ENCODE measurements around the gene SCN4A. TPM values are rescaled to one million over a fixed set of nuclear protein-coding genes. Genes with fewer than 3 reads are reported as not detected.

Gene SCN4A
- total RNA-seq, 1 donor from 2014 or later: 0.95 TPM

DNA sequence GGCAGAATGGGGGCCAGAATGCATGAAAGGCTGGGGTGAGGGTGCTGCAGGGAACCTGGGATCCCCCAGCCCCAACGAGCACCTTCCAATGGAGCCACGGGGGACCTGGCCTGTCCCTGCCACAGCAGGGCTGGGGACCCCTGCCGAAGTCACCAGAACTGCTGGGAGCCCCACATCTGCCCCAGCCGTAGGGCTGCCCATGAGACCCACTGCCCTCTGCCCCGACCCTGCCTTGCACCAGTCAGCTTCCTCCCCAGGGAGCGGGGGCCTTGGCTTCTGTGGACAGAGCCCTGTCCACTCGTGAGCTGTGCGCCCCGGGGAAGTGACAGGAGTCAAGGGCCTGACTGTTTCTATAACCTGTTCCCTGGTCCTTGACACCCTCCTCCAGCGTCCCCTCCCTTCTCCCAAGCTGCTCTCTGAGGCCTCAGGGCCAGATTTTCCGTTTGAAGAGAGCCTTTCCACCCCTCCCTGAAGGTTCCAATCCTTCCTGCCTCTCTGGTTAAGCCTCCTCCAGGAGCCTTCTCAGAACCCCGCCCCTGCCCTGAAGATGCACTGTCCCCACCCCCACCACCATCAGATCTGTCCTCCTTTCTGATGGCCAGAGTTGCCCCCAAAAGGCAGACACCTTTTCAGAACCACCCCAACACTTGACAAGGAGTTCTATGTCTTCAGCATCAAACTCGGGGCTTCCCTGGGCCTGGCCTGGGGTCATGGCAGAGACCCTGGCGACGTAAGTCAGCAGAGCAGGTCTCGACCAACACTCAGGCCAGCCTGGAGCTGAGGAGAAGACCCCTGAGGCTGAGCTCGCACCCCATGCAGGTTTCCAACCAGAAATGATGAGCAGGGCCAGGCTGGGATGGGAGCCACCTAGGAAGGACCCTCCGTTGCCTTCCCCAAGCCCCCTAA lies 14.8 kb upstream of the SCN4A start:
- DNase-seq (ENCODE audit: low spot score): no peak
- H3K4me3 Mint-ChIP-seq (ENCODE audit: unreplicated experiment): no peak overlapping the region
- no peak overlapping the region for H3K27ac Mint-ChIP-seq (ENCODE audit: unreplicated experiment)
- TF ChIP-seq, protein P1, sequence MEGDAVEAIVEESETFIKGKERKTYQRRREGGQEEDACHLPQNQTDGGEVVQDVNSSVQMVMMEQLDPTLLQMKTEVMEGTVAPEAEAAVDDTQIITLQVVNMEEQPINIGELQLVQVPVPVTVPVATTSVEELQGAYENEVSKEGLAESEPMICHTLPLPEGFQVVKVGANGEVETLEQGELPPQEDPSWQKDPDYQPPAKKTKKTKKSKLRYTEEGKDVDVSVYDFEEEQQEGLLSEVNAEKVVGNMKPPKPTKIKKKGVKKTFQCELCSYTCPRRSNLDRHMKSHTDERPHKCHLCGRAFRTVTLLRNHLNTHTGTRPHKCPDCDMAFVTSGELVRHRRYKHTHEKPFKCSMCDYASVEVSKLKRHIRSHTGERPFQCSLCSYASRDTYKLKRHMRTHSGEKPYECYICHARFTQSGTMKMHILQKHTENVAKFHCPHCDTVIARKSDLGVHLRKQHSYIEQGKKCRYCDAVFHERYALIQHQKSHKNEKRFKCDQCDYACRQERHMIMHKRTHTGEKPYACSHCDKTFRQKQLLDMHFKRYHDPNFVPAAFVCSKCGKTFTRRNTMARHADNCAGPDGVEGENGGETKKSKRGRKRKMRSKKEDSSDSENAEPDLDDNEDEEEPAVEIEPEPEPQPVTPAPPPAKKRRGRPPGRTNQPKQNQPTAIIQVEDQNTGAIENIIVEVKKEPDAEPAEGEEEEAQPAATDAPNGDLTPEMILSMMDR (IDR thresholded peaks at IDR 0.05; ENCODE audit: unreplicated experiment): no peak
- peaks cover 5% of the 10 kb centered on the region for H3K36me3 Mint-ChIP-seq (ENCODE audit: low read depth, unreplicated experiment)
- H3K9me3 Mint-ChIP-seq (ENCODE audit: unreplicated experiment): peaks cover 5% of the 10 kb centered on the region
- H3K4me1 Mint-ChIP-seq (ENCODE audit: unreplicated experiment): peaks cover 35% of the 10 kb centered on the region
- peaks cover 6% of the 10 kb centered on the region for H3K27me3 Mint-ChIP-seq (ENCODE audit: unreplicated experiment)

DNA sequence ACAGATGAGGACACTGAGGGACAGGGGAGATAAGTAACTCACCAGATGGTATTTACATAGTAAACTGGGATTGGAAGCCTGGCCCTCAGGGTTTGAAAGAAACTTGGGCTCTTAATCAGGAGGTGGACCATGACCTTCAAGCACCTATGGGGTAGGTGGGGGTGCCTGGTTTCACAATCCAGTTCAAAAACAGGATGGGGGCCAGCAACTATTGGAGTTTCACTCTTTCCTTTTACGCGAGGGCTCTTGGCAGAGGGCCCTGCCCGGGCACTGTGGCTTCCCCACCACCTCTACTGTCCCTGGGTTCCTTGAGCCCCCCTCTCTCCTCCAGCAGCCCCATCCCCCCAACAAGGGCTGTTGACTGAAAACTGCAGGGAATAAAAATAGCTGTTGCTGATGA lies 14.1 kb upstream of the SCN4A start:
- TF ChIP-seq, protein P1 (IDR thresholded peaks at IDR 0.05; ENCODE audit: unreplicated experiment): no peak
- Mint-ChIP-seq H3K36me3 (ENCODE audit: low read depth, unreplicated experiment) (peaks cover 5% of the 10 kb centered on the region), H3K27ac (ENCODE audit: unreplicated experiment) (no peak overlapping the region), H3K27me3 (ENCODE audit: unreplicated experiment) (peaks cover 6% of the 10 kb centered on the region), H3K9me3 (ENCODE audit: unreplicated experiment) (peaks cover 10% of the 10 kb centered on the region), H3K4me3 (ENCODE audit: unreplicated experiment) (no peak overlapping the region), H3K4me1 (ENCODE audit: unreplicated experiment) (peaks cover 29% of the 10 kb centered on the region)
- DNase-seq (ENCODE audit: low spot score): no peak

- H3K36me3 Mint-ChIP-seq (ENCODE audit: low read depth, unreplicated experiment): peaks cover 5% of the 10 kb centered on the region
- H3K27me3 Mint-ChIP-seq (ENCODE audit: unreplicated experiment): peaks cover 2% of the 10 kb centered on the region
- peaks cover 11% of the 10 kb centered on the region for H3K9me3 Mint-ChIP-seq (ENCODE audit: unreplicated experiment)
- TF ChIP-seq, protein P1 (IDR thresholded peaks at IDR 0.05; ENCODE audit: unreplicated experiment): no peak
- H3K27ac Mint-ChIP-seq (ENCODE audit: unreplicated experiment): no peak overlapping the region
- DNase-seq (ENCODE audit: low spot score): no peak
- no peak overlapping the region for H3K4me3 Mint-ChIP-seq (ENCODE audit: unreplicated experiment)
- H3K4me1 Mint-ChIP-seq (ENCODE audit: unreplicated experiment): peaks cover 23% of the 10 kb centered on the region
Measured at GRCh38 chr17:63985387-63986140, 12.8 kb upstream of the SCN4A start.

DNA sequence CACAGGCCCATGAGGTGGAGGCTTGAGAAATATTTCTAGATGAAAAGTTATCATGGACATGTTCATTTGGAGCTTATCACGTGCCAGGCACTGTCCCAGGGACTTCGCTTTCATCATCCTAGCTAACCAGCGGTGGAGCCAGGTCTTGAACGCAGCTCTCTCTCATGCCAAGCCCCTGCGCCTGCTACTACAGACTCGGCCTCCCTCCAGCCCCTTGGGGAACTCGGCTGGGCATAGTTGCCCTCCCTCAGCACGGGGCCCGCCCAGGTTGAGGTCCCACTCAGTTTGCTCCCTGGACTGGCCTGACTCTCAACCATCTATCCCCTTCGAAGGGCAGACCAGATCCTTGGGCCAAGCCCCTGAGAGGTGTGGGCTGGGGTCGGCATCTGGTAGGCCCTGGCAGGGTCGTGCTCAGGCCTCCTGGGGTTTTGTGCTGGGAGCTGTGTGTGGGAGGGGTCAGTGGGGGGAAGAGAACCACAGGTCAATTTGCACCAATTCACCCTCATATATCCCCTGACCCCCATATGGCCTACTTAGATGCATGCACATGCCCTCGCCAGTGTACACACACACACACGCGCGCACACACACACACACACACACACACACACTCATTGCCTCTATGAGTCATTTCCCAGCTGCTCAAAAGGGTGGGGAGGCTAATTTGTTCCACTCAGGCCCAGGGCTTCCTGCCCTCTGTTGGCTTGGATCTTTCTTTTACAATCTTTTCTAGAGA lies 12.1 kb upstream of the SCN4A start:
- no peak overlapping the region for H3K4me3 Mint-ChIP-seq (ENCODE audit: unreplicated experiment)
- DNase-seq (ENCODE audit: low spot score): no peak
- H3K4me1 Mint-ChIP-seq (ENCODE audit: unreplicated experiment): peaks cover 24% of the 10 kb centered on the region
- peaks cover 11% of the 10 kb centered on the region for H3K9me3 Mint-ChIP-seq (ENCODE audit: unreplicated experiment)
- TF ChIP-seq, protein P1 (IDR thresholded peaks at IDR 0.05; ENCODE audit: unreplicated experiment): no peak
- H3K27ac Mint-ChIP-seq (ENCODE audit: unreplicated experiment): no peak overlapping the region
- peaks cover 5% of the 10 kb centered on the region for H3K36me3 Mint-ChIP-seq (ENCODE audit: low read depth, unreplicated experiment)
- peaks cover 2% of the 10 kb centered on the region for H3K27me3 Mint-ChIP-seq (ENCODE audit: unreplicated experiment)
